GM21737 (cell line): Measurements from ENCODE around the gene CACNA1D.

Experiments
- ATAC-seq: cut with Tn5 transposase; IDR thresholded peaks from one replicate; pipeline ENCODE4 v1.9.1; 2021; ENCODE audit warnings: mild to moderate bottlenecking, moderate library complexity; ENCODE audit not compliant: unreplicated experiment

Gene CACNA1D

DNA sequence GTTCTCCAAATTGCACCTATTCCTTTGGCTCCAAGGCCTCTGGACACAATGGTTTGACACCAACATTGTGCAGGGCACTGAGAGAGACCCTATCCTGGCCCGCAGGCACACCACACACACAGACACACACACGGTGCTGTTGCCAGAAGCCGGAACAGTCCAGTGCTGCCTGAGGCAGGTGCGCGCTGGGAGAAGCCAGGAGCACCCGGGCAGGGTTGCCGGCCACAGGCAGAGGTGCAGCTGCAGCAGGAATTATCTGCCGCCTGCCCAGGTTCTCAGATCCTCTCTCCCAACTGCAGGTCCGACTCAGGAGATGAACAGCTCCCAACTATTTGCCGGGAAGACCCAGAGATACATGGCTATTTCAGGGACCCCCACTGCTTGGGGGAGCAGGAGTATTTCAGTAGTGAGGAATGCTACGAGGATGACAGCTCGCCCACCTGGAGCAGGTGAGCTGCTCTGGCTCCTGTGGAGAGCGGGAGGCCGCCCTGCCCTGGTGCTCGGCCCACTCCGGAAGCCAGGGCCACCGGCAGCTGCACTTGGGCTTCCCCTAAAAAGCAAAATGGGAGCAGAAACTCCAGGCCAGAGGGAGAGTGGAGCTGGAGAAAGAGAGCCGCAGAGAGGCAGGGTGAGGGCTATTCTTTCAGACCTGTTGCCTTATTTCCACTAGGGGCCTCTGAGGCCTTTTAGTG, 308.9 kb downstream of the CACNA1D start:
- no peak for ATAC-seq

DNA sequence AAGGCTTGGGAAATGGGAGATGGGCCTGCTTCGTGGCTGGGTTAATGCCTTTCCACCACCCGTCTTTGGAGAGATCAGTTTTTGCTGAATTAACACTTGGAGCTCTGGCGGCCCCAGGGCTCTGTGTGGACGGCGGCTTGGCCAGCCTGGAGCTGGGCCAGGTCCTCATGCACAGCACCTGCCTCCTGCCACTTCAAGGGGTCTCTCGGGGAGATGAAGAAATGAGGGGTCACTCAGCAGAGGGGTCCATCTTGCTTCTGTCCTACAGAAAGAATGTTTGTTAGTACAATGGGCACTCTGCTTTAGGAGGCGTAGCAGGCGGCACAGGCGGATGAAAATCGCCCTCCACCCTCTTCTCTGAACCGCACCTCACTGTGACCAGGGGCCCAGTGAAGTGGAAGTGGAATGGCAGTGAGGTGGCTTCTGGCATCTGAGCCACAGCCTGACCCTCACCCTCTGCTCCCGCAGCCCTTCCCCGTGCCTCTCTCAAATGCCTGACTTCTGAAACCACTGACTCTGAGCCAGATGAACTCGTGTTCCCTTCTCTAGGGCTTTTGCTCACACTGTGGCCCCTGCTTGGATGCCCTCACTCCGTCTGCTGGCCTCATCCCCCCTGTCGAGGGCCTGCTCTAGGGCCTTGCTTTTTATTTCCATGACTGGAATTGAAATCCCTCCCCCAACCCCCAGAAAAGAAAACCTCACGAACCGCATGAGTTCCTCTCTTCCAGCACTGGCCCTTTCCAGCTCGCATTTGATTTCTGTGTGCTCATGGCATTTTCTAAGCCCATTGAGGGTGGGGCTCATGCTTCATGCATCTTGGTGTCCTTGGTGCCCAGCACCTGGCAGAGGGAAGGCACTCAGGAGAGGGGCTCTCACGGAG, 309.6 kb downstream of the CACNA1D start:
- ATAC-seq: no peak

DNA sequence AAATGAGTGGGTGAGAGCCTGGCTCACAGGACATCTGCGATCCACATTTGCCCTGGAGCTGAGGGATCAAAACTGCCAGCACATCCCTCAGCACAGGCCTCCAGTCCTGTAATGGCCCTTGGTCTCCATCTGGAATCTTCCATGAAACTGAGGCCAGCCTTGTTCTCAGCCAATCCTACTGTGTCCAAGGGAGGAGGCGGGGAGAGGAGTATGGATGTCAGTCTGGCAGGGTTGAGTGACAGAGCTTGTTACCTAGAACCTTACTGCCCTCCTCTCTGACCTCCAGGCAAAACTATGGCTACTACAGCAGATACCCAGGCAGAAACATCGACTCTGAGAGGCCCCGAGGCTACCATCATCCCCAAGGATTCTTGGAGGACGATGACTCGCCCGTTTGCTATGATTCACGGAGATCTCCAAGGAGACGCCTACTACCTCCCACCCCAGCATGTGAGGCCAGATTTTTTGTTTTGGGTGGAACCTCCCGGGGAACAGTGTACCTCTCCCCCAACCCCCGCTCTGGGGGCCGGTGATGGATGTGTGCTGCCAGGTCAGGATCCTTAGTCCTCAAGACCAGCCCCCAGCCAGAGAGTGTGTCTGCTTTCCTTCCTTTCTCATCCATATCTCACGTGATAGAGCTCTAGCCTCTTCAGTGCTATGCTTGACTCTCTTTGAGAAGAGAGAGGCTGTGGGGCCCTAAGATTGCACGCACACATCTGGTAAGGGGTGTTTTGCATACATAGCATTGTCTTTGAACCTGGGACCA, 310.5 kb downstream of the CACNA1D start:
- peak; percentile 48 for ATAC-seq

DNA sequence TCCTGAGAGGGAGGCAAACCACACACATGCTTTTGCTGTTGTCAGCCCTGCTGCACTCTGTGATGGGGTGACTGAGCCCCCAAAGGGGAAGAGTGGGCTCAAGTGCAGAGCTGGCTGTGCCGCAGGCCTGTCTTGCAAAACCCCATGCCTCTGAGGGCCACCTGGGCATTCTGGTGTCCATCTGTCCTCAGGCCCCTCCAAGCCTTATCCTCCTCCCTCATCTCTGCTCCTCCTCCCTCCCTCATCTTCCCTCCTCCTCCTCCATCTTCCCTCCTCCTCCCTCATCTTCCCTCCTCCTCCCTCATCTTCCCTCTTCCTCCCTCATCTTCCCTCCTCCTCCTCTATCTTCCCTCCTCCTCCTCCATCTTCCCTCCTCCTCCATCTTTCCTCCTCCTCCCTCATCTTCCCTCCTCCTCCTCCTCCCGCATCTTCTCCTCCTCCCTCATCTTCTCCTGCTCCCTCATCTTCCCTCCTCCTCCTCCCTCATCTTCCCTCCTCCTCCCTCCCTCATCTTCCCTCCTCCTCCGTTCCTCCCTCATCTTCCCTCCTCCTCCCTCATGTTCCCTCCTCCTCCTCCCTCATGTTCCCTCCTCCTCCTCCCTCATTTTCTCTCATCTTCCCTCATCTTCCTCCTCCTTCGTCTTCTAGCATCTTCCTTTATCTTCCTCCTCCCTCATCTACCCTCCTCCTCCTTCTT, 311.2 kb downstream of the CACNA1D start:
- ATAC-seq: no peak

DNA sequence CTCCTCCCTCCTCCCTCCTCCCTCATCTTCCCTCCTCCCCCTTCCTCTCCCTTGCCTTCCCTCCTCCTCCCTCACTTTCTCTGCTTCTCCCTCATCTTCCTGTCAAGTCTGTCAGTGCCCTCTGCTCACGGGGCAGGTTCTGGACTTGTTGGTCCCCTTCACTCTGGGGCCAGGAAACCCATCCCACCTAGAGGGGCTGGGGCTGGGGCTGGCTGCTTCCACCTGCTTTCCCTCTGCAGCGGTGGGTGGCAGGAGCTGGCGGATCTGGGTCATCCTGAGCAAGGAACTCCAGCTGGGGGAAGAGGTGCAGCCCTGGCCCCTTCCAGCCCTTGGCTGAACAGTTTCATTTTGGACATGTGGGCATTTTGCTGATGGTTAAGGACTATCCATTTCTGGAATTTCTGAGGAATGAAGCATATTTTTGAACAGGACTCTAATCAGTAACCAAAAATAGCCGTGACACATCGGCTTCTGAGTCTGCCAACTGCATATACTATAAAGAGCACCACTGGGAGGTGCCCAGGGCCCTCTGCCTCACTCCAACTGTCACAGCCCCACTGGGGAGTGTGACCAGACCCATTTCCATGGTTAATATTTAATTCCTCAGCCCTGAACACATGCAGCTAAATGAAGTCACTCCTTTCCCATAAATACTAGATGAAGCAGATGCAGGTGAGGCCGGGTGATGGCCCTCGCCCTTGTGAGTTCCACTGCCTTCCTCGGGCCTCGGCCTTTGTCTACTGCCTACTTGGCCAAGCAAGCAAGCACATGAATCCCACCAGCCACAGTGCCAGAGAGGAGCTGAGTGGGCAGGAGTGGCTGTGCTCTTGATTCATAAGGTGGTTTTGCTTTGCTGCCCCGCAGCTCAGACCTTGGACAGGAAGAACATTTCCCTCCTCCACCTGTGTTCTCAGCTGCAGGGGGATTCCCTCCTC, 312.0 kb downstream of the CACNA1D start:
- no peak for ATAC-seq

DNA sequence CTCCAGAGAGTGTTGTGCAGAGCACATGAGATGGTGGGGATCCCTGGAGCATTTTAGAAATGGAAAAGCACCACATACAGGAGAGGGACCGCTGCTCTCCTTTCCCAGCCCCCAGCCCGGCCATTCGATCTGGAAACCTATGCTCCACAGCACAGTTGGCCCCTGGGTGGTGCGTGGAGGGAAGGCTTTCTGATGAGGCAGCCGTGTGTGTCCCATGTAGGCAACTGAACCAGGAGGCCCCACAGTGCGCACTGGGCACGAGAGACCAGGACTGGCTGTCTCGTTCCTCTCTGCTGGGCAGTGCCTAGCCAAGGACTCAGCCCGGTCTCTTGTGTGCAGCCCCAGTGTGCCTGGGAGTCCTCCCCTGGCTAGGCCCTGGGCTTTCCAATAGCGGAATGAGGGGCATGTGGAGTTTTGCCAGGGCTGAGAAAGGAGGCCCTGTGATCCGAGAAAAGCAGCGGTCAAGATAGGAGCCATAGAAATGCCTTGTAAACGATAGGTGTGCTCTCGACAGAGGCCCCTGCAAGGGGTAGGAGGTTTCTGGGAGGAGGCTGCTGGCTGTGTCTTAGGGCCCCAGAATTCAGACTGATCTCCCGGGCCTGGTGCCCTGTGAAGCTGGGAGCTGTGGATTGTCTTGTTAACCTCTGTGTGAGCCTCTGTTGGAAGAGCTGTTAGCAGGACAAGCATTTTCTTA, 312.9 kb downstream of the CACNA1D start:
- no peak for ATAC-seq

DNA sequence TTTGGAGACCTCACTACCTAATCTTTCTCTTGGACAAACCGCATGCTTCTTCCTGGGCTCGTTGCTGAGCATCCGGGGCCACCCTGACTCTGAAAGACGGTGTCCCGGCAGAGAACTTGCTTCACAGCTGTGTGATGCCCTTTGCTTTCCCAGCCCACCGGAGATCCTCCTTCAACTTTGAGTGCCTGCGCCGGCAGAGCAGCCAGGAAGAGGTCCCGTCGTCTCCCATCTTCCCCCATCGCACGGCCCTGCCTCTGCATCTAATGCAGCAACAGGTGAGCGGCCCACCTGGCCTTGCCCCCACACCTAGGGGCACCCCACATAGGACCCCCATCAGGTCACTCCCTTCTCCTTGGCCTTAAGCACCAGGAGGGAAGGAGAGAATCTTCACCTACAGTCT, 314.1 kb downstream of the CACNA1D start:
- ATAC-seq: no peak

DNA sequence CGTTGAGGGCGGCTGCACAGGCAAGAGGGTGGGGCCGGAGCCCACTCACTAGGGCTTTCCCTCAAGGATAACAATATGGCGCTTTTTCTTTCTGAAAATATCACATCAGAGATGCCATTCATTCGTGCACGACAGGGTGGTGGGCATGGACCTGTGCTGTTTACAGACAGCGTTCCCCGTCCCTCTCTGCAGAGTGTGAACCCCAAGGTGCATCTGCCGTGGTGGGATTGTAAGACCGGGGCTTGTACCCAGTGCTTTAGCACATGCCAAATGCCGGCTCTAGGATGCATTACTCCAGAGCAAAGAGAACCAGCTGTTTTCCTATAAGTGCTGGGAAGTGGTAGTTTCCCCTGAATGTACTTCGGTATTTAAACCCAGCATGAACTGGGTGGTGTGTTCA, 314.9 kb downstream of the CACNA1D start:
- ATAC-seq: no peak

DNA sequence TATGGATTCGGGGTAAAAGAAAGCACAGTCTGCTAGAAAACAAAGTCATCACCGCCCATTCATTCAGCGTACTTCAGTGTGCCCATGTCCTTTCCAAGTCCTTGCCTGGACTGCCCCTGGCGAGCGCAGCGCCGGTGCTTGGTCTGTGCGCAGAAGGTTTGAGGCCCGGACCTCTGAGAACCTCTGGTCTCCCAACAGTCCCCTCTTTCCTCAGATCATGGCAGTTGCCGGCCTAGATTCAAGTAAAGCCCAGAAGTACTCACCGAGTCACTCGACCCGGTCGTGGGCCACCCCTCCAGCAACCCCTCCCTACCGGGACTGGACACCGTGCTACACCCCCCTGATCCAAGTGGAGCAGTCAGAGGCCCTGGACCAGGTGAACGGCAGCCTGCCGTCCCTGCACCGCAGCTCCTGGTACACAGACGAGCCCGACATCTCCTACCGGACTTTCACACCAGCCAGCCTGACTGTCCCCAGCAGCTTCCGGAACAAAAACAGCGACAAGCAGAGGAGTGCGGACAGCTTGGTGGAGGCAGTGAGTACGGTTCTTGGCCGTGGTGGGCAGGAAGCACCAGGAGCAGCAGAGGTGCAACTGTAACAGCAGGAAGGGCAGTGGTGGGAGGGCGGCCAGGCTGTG, 315.5 kb downstream of the CACNA1D start:
- ATAC-seq: no peak

DNA sequence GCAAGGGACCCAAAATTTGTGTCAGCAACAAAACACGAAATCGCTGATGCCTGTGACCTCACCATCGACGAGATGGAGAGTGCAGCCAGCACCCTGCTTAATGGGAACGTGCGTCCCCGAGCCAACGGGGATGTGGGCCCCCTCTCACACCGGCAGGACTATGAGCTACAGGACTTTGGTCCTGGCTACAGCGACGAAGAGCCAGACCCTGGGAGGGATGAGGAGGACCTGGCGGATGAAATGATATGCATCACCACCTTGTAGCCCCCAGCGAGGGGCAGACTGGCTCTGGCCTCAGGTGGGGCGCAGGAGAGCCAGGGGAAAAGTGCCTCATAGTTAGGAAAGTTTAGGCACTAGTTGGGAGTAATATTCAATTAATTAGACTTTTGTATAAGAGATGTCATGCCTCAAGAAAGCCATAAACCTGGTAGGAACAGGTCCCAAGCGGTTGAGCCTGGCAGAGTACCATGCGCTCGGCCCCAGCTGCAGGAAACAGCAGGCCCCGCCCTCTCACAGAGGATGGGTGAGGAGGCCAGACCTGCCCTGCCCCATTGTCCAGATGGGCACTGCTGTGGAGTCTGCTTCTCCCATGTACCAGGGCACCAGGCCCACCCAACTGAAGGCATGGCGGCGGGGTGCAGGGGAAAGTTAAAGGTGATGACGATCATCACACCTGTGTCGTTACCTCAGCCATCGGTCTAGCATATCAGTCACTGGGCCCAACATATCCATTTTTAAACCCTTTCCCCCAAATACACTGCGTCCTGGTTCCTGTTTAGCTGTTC, 316.9 kb downstream of the CACNA1D start:
- no peak for ATAC-seq

DNA sequence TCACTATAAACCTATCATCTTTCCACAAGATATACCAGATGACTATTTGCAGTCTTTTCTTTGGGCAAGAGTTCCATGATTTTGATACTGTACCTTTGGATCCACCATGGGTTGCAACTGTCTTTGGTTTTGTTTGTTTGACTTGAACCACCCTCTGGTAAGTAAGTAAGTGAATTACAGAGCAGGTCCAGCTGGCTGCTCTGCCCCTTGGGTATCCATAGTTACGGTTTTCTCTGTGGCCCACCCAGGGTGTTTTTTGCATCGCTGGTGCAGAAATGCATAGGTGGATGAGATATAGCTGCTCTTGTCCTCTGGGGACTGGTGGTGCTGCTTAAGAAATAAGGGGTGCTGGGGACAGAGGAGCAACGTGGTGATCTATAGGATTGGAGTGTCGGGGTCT, 318.0 kb downstream of the CACNA1D start:
- no peak for ATAC-seq

DNA sequence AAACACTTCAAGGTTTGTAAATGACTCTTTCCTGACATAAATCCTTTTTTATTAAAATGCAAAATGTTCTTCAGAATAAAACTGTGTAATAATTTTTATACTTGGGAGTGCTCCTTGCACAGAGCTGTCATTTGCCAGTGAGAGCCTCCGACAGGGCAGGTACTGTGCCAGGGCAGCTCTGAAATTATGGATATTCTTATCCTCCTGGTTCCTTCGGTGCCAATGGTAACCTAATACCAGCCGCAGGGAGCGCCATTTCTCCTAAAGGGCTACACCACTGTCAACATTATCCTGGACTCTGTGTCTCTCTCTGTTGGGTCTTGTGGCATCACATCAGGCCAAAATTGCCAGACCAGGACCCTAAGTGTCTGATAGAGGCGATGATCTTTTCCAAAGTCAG, 318.8 kb downstream of the CACNA1D start:
- no peak for ATAC-seq

DNA sequence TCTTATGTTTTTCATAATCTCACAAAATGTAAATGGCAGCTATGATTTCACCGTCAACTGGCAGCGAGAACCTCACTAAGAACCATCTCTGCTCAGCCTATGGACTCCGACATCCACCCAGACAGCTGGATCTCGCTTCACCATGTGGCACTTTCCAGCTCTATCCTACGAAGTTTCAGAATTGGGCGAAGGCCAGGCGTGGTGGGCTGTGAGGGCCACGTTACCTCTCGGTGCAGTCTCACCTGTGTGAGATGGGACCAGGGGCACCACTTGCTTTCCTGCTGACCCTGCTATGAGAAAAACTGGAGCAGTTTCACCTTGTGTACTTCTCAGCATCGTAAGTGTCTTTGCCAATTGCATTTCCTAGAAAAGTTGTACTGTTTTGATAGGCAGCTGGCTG, 319.5 kb downstream of the CACNA1D start:
- ATAC-seq: no peak

DNA sequence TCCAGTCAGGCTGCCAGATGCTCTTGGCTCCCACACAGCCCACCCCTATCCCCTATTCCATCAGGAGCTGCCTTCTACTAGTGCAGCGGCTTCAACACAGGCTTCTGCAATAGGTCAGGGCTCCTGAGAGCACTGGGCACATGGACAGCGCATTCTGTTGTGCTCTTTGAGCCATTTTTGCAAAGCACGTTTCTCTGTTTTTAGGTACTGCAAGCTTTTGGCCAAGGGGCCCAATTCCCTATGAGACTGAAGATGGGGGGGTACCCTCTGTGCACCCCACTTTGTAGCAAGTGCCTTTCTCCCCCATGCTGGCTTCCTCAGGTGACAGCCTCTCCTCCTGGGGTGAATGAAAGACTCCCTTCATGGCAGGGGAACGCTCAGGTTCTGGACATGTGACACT, 320.7 kb downstream of the CACNA1D start:
- ATAC-seq: no peak

DNA sequence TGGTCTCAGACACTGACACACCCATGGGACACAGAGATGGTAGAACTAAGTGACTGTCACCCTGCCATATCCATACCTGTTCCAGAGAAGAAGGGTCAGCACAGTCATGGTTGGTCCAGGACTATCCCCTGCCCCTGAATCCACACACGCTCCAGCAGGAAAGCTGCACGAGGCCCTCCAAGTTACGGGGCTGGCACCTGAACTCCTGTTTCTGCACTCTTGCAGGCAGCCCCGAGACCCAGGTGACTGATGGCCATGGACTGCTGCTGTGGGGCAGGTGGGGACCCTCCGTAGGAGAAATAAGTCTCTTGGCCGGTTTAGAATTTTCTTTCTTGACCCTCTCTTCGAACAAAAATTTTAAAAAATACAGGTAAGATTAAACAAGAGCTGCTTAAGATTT, 321.2 kb downstream of the CACNA1D start:
- no peak for ATAC-seq

DNA sequence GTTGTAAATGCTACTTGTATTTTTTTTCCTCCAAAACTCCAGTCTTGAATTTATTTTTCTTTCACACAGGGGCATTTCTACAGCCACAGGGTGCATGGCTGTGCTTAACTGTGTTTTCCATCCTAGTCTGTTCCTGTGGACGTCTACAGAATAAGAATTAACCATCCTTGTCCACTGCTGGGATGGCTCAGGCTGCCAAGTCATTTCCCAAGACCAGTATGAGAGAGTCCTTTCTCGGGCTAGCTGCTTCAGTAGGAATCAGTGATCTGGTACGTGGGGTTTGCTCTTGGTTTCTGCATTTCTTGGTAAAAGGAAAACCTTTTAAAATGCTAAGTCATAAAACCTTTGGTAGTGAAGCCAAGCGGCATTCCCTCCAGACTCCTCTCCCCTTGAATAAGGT, 322.0 kb downstream of the CACNA1D start:
- no peak for ATAC-seq

DNA sequence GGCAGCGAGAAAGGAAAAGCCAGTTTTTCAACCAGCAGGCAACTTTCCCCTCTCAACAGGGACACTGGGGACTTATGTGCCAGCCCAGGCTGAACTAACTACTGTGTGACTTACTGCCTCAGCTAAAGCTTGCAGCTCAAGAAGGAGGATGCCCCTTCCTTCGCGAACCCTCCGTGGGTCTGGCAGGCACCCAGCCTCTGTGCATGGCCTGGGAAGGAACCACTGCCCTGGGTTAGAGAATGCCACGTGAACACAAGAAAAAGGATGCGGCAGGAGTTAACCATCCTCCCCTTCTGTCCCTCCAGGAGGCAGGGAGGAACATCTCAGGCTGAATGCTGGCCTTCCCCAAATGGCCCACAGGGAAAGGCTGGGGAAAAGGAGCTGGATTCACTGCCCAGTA, 322.8 kb downstream of the CACNA1D start:
- ATAC-seq: no peak

DNA sequence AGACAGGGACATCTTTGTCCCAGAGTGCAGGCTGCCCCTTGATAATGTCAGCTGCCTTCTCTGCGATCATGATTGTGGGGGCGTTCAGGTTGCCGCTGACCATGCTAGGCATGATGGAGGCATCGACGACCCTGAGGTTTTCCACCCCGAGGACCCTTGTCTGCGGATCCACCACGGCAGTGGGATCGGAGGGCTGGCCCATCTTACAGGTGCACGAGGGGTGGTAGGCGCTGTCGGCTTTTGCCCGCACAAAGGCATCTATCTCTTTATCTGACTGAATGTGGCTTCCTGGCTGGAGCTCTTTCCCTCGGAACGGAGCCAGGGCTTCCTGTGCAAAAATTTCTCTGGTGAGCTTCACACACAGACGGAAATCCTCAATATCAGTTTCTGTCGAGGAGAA, 323.4 kb downstream of the CACNA1D start:
- ATAC-seq: no peak
